ENCODE measurements around the gene IRF2BPL.

GRCh38 chr14:77027538-77028383 lies 747 bp downstream of the IRF2BPL start:
- TF ChIP-seq CTCF (conservative IDR thresholded peaks at IDR 0.05; ENCODE audit: low read depth, low read length) (no peak; the same call in 1 of the 2 replicates), EZH2 (IDR thresholded peaks at IDR 0.05; ENCODE audit: low read length, unreplicated experiment) (no peak)

Measured in PC-3 (cell line).